ENCODE data around the gene XAF1. TPM values are rescaled to one million over a fixed set of nuclear protein-coding genes. Genes with fewer than 3 reads are reported as not detected.
"Not testable (repeated sequence)": the region's sequence is repeated elsewhere in the genome, so short reads cannot be mapped to it uniquely, and the experiment has no call there.

XAF1 gene
- total RNA-seq, 1 donor from 2014 or later, result 129 TPM

- Histone ChIP-seq H3K9me3 (no peaks in the 10 kb centered on the region), H3K27me3 (ENCODE audit: low read depth) (peaks cover 51% of the 10 kb centered on the region), H3K36me3 (no peaks in the 10 kb centered on the region), H3K4me3 (peak overlapping the region; percentile 33), H3K27ac (no peak overlapping the region), H3K4me1 (peaks cover 20% of the 10 kb centered on the region)
- ATAC-seq (peak; percentile 6 to 16), DNase-seq (no peak)
- intact Hi-C loops (cut with DNase I), result no loop called here
- TF ChIP-seq CTCF (IDR thresholded peaks at IDR 0.05), result no peak
Observed at GRCh38 chr17:6713918-6714271, 42.0 kb upstream of the XAF1 start.

GRCh38 chr17:6714315-6714874 is 41.5 kb upstream of the XAF1 start:
- Histone ChIP-seq H3K9me3 (no peaks in the 10 kb centered on the region), H3K27me3 (ENCODE audit: low read depth) (peaks cover 54% of the 10 kb centered on the region), H3K4me1 (peaks cover 20% of the 10 kb centered on the region), H3K27ac (no peak overlapping the region), H3K4me3 (no peak overlapping the region), H3K36me3 (no peaks in the 10 kb centered on the region)
- TF ChIP-seq CTCF (IDR thresholded peaks at IDR 0.05), result no peak
- intact Hi-C loops (cut with DNase I), result no loop called here
- ATAC-seq, result no peak
- DNase-seq, result no peak

- Histone ChIP-seq H3K27me3 (ENCODE audit: low read depth) (peaks cover 66% of the 10 kb centered on the region), H3K9me3 (no peaks in the 10 kb centered on the region), H3K27ac (no peak overlapping the region), H3K4me1 (peaks cover 20% of the 10 kb centered on the region), H3K36me3 (no peaks in the 10 kb centered on the region), H3K4me3 (no peak overlapping the region)
- no peak for TF ChIP-seq CTCF (IDR thresholded peaks at IDR 0.05)
- DNase-seq (no peak), ATAC-seq (no peak)
- intact Hi-C loops (cut with DNase I), result no loop called here
Observed at GRCh38 chr17:6716736-6717135, 39.1 kb upstream of the XAF1 start.

- no peak overlapping the region for H3K4me3 ChIP-seq
- no peaks in the 10 kb centered on the region for H3K36me3 ChIP-seq
- H3K27me3 ChIP-seq (ENCODE audit: low read depth), result peaks cover 31% of the 10 kb centered on the region
- no peak for ATAC-seq
- no peak overlapping the region for H3K27ac ChIP-seq
- no peaks in the 10 kb centered on the region for H3K9me3 ChIP-seq
- no peaks in the 10 kb centered on the region for H3K4me1 ChIP-seq
- no peak for TF ChIP-seq CTCF (IDR thresholded peaks at IDR 0.05)
- intact Hi-C loops (cut with DNase I), result no loop called here
- no peak for DNase-seq
Observed at GRCh38 chr17:6721744-6722143, 34.1 kb upstream of the XAF1 start.

GRCh38 chr17:6724009-6724408 is 31.8 kb upstream of the XAF1 start:
- intact Hi-C loops (cut with DNase I), result no loop called here
- no peaks in the 10 kb centered on the region for H3K36me3 ChIP-seq
- no peak for TF ChIP-seq CTCF (IDR thresholded peaks at IDR 0.05)
- H3K4me3 ChIP-seq, result no peak overlapping the region
- peaks cover 24% of the 10 kb centered on the region for H3K27me3 ChIP-seq (ENCODE audit: low read depth)
- no peak for ATAC-seq
- H3K9me3 ChIP-seq, result no peaks in the 10 kb centered on the region
- H3K4me1 ChIP-seq, result no peaks in the 10 kb centered on the region
- no peak overlapping the region for H3K27ac ChIP-seq
- DNase-seq, result no peak

GRCh38 chr17:6729531-6729930 is 26.3 kb upstream of the XAF1 start:
- Histone ChIP-seq H3K27me3 (ENCODE audit: low read depth) (no peaks in the 10 kb centered on the region), H3K4me1 (no peaks in the 10 kb centered on the region), H3K9me3 (no peaks in the 10 kb centered on the region), H3K36me3 (no peaks in the 10 kb centered on the region), H3K4me3 (no peak overlapping the region), H3K27ac (no peak overlapping the region)
- no peak for ATAC-seq
- DNase-seq, result no peak
- intact Hi-C loops (cut with DNase I), result no loop called here
- no peak for TF ChIP-seq CTCF (IDR thresholded peaks at IDR 0.05)

- intact Hi-C loops (cut with DNase I); H3K27ac ChIP-seq; ATAC-seq; H3K36me3 ChIP-seq; H3K9me3 ChIP-seq; H3K27me3 ChIP-seq (ENCODE audit: low read depth); DNase-seq; H3K4me1 ChIP-seq; H3K4me3 ChIP-seq: not testable (repeated sequence)
Observed at GRCh38 chr17:6746665-6747064, 9.2 kb upstream of the XAF1 start.
